NB4 (cell line): Measurements from ENCODE around the gene RNF146.

Experiments
- DNase-seq: peaks from one replicate; pipeline ENCODE4 v3.0.0; 2010; ENCODE audit warnings: low read depth
- H3K4me3 ChIP-seq: one replicate; pipeline ENCODE4 v1.5.1; 2011; ENCODE audit warnings: mild to moderate bottlenecking, low read depth, low read length, moderate library complexity
- CTCF ChIP-seq: IDR thresholded peaks from one replicate; pipeline ENCODE4 v1.5.1; 2012; ENCODE audit warnings: low read depth, low read length
- MYC ChIP-seq: IDR thresholded peaks from 2 replicates; pipeline ENCODE4 v1.6.1; 2011; ENCODE audit warnings: low read depth, low read length
- POLR2A ChIP-seq: IDR thresholded peaks from 2 replicates; pipeline ENCODE4 v1.6.1; 2011; ENCODE audit warnings: mild to moderate bottlenecking; ENCODE audit not compliant: insufficient read length; ENCODE audit errors: extremely low read depth
- TF ChIP-seq, protein P1 (sequence below): IDR thresholded peaks from 2 replicates; pipeline ENCODE4 v1.6.1; 2011; ENCODE audit warnings: low read depth, low read length

Gene RNF146

DNA sequence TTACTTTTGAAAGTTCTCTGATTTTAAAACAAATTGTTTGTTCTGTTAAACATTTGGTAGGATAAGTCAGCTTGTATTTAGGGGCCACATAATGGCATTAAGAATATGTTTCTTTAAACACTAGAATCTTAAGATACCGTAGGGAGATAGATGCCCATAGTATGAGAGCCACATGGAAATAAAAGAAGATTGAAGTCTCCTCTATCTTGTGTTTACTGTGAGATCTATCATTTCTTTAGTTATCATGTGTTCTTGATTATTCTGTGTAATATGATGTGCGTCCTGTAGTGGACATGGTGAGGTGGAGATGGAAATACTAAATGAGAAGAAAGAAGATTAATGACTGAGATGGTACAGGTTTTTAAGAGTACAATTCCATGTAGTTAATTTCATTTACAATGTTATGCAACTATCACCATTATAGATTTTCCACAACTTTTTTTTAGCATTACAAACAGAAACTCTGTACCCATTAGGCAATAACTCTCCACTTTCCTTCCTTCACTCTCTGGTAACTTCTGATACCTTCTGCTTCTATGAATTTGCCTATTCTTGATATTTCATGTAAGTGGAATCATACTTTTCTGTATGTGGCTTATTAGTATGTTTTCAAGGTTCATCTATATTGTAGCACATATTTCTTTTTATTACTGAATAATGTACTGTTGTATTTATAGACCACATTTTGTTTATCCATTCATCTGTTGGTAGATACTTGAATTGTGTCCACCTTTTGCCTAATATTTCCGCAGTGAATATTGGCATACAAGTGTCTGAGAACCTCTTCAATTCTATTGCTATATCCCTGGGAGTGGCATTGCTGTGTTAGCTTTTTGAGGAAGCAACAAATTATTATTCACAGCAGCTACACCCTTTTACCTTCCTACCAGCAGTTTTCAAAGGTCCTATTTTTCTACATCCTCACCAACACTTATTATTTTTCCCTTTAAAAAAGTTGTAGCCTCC, 11.5 kb downstream of the RNF146 start:
- H3K4me3 ChIP-seq = no peak overlapping the region
- TF ChIP-seq CTCF (no peak), MYC (no peak), POLR2A (no peak)
- TF ChIP-seq, protein P1, sequence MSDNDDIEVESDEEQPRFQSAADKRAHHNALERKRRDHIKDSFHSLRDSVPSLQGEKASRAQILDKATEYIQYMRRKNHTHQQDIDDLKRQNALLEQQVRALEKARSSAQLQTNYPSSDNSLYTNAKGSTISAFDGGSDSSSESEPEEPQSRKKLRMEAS = no peak
- no peak for DNase-seq

- H3K4me3 ChIP-seq = no peak overlapping the region
- DNase-seq = no peak
- TF ChIP-seq CTCF (no peak), POLR2A (no peak), MYC (no peak)
- TF ChIP-seq, protein P1 = no peak
Observed at GRCh38 chr6:127279815-127280214, 13.2 kb downstream of the RNF146 start.

- H3K4me3 ChIP-seq = no peak overlapping the region
- TF ChIP-seq, protein P1 = no peak
- TF ChIP-seq MYC (no peak), POLR2A (no peak), CTCF (no peak)
- DNase-seq = no peak
Observed at GRCh38 chr6:127282184-127282583, 15.5 kb downstream of the RNF146 start.

- TF ChIP-seq, protein P1 = no peak
- TF ChIP-seq POLR2A = no peak
- TF ChIP-seq CTCF = no peak
- TF ChIP-seq MYC = no peak
- no peak for DNase-seq
- no peak overlapping the region for H3K4me3 ChIP-seq
Observed at GRCh38 chr6:127288705-127289104, 22.0 kb downstream of the RNF146 start.

- H3K4me3 ChIP-seq = no peak overlapping the region
- TF ChIP-seq CTCF (no peak), POLR2A (no peak), MYC (no peak)
- TF ChIP-seq, protein P1 = no peak
- no peak for DNase-seq
Observed at GRCh38 chr6:127289934-127290333, 23.3 kb downstream of the RNF146 start.
